ENCODE data around the gene SURF1. TPM values are rescaled to one million over a fixed set of nuclear protein-coding genes. Genes with fewer than 3 reads are reported as not detected.
"Not testable (repeated sequence)": the region's sequence is repeated elsewhere in the genome, so short reads cannot be mapped to it uniquely, and the experiment has no call there.

SURF1 gene
- total and polyA plus RNA-seq, 5 donors: 34.0 to 98.8 (median 45.5) TPM

DNA sequence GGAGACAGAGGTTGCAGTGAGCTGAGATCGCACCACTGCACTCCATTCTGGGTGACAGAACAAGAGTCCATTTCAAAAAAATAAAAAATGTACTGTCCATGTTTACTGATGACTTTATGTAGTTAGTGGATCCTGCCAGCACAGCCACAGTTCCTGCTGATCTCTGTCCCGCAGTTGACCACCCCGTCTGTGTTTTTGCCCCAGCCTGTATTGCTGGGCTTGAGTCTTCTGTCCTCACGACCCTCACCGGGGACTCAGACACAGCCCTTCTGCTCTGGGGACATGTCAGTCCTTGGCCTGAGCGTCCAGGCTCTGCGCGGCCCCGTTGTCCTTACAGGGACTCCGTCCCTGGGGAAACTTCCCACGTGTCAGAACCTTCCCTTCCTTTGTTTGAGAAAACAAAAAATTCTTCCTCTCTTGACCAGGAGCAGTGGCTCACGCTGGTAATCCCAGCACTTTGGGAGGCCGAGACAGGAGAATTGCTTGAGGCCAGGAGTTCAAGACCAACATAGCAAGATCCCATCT, 34.8 kb downstream of the SURF1 start:
- ATAC-seq (no peak), DNase-seq (no peak)
- Histone ChIP-seq H3K27ac (ENCODE audit: low read length) (no peak overlapping the region), H3K4me1 (ENCODE audit: control insufficient read depth, insufficient read depth, low read length) (no peaks in the 10 kb centered on the region), H3K27me3 (ENCODE audit: control insufficient read depth, insufficient read depth) (no peaks in the 10 kb centered on the region), H3K4me3 (ENCODE audit: low read length) (no peak overlapping the region), H3K9me3 (ENCODE audit: control insufficient read depth, low read length) (no peaks in the 10 kb centered on the region)
- 68% methylated on average over 13 of the region's 13 CpGs for WGBS
- intact Hi-C loops (cut with DNase I): loop anchor here in 1 of 4 donors (10.0 kb wide), 1 partner anchor 137 kb away; no protein-coding TSS in a partner anchor

- intact Hi-C loops (cut with DNase I): loop anchor here in 1 of 4 donors (10.0 kb wide), 1 partner anchor 136 kb away; no protein-coding TSS in a partner anchor
- no peak for DNase-seq
- ATAC-seq: no peak
Measured at GRCh38 chr9:133320421-133320881, 35.8 kb downstream of the SURF1 start.

GRCh38 chr9:133317551-133317950, 38.7 kb downstream of the SURF1 start:
- ATAC-seq; H3K9me3 ChIP-seq (ENCODE audit: control insufficient read depth, low read length); DNase-seq; intact Hi-C loops (cut with DNase I); H3K4me3 ChIP-seq (ENCODE audit: low read length); H3K4me1 ChIP-seq (ENCODE audit: control insufficient read depth, insufficient read depth, low read length); H3K27me3 ChIP-seq (ENCODE audit: control insufficient read depth, insufficient read depth); H3K27ac ChIP-seq (ENCODE audit: low read length): not testable (repeated sequence)
- 78% methylated on average over 13 of the region's 13 CpGs for WGBS

More at GRCh38 chr9:133320421-133320881, 35.8 kb downstream of the SURF1 start:
- no peak overlapping the region for H3K27ac ChIP-seq (ENCODE audit: low read length)
- 76% methylated on average over 13 of the region's 13 CpGs for WGBS
- H3K4me3 ChIP-seq (ENCODE audit: low read length): no peak overlapping the region
- H3K9me3 ChIP-seq (ENCODE audit: control insufficient read depth, low read length): no peaks in the 10 kb centered on the region
- H3K4me1 ChIP-seq (ENCODE audit: control insufficient read depth, insufficient read depth, low read length): no peaks in the 10 kb centered on the region
- H3K27me3 ChIP-seq (ENCODE audit: control insufficient read depth, insufficient read depth): no peaks in the 10 kb centered on the region

DNA sequence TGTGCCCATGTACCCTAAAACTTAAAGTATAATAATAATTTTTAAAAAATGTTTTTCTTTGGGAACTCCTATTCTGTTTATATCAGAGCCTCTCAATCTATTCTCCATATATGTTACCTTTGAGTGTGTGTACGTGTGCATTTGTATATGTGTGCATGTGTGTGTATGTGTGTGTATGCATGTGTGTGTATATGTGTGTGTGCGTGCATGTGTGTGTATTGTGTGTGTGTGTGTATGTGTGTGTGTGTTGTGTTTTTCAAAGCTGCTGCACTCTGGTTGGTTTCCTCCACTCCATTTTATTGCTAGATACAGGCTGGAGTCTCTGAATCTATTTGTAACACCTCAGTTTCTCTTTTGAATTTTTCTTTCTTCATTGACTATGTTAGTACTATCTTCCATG, 40.3 kb downstream of the SURF1 start:
- intact Hi-C loops (cut with DNase I): no loop called here
- no peak for DNase-seq

DNA sequence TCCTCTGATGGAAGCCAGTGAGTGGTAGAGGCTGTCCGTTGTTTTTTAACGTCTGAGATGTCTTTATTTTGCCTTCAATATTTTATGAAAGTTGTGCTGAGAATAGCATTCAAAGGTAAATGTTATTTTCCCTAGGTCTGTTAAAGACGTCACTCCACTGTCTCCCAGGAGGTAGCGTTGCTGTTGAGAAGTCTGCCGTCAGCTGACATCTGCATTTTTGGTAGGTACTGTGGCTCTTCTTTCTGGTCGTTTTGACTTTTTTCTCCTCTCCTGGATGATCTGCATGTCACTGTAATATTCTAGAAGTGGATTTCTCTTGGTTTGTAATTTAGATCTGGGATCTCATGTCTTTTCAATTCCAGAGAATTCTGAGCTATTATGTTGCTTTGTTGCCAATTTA, 46.7 kb downstream of the SURF1 start:
- 81% methylated on average over 6 of the region's 6 CpGs for WGBS
- no peak overlapping the region for H3K27ac ChIP-seq (ENCODE audit: low read length)
- H3K27me3 ChIP-seq (ENCODE audit: control insufficient read depth, insufficient read depth): no peaks in the 10 kb centered on the region
- ATAC-seq: no peak
- H3K4me3 ChIP-seq (ENCODE audit: low read length): no peak overlapping the region
- no peaks in the 10 kb centered on the region for H3K4me1 ChIP-seq (ENCODE audit: control insufficient read depth, insufficient read depth, low read length)
- no peak for DNase-seq
- H3K9me3 ChIP-seq (ENCODE audit: control insufficient read depth, low read length): no peaks in the 10 kb centered on the region
- intact Hi-C loops (cut with DNase I): no loop called here

More for the DNA sequence above, 40.3 kb downstream of the SURF1 start:
- no peak overlapping the region for H3K4me3 ChIP-seq (ENCODE audit: low read length)
- H3K9me3 ChIP-seq (ENCODE audit: control insufficient read depth, low read length): no peaks in the 10 kb centered on the region
- no peak overlapping the region for H3K27ac ChIP-seq (ENCODE audit: low read length)
- no peaks in the 10 kb centered on the region for H3K27me3 ChIP-seq (ENCODE audit: control insufficient read depth, insufficient read depth)
- no peak for ATAC-seq
- no peaks in the 10 kb centered on the region for H3K4me1 ChIP-seq (ENCODE audit: control insufficient read depth, insufficient read depth, low read length)
- WGBS: 75% methylated on average over 2 of the region's 2 CpGs

- intact Hi-C loops (cut with DNase I): no loop called here
- no peaks in the 10 kb centered on the region for H3K27me3 ChIP-seq (ENCODE audit: control insufficient read depth, insufficient read depth)
- no peak overlapping the region for H3K27ac ChIP-seq (ENCODE audit: low read length)
- 73% methylated on average over 16 of the region's 16 CpGs for WGBS
- H3K9me3 ChIP-seq (ENCODE audit: control insufficient read depth, low read length): no peaks in the 10 kb centered on the region
- no peak for DNase-seq
- H3K4me3 ChIP-seq (ENCODE audit: low read length): no peak overlapping the region
- no peaks in the 10 kb centered on the region for H3K4me1 ChIP-seq (ENCODE audit: control insufficient read depth, insufficient read depth, low read length)
- ATAC-seq: no peak
Measured at GRCh38 chr9:133307301-133307700, 49.0 kb downstream of the SURF1 start.

DNA sequence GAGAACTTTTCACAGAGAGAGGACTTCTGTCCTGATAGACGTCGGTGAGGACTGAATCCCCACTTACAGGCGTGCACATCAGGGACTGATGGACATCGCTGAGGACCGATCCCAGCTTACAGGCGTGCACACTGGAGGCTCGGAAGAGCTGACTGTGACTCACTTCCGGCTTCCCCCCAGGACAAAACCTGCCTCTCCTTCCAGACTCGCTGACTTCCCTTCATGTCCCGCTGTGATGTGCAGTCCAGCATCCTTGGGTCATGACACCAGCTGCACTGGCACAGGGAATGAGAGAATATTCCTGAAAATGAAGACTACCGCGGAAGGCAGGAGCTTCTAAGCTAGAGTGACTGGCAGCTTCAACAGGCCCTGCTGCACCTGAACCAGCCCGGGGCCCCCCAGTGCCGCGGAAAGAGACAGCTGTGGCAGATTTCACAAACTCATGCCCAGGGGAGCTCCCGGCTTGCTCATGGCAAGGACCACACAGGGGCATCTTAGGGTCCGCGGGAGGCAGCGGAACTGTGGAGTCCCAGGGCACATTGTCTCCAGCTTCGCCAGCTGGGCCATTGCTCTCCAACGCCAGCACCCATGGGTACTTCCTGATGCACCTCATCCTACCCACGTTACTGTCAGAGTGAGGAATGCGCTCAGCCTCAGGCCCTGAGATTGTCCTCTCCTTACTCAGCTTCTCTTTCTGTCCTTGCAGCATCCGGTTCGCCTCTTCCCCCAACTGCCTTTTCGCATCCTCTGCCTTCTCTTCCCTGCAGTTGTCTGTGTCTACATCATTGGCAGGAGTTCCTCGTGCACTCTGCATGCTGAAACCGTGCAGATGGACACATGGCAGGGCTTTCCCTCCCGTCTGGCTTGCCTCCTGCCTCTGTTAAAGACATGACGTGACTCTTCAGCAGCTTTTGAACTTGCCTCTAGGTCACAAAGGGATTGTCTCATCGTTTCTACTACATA, 49.8 kb downstream of the SURF1 start:
- DNase-seq (no peak), ATAC-seq (no peak)
- H3K9me3 ChIP-seq (ENCODE audit: control insufficient read depth, low read length): no peaks in the 10 kb centered on the region
- intact Hi-C loops (cut with DNase I): no loop called here
- WGBS: 69% methylated on average over 31 of the region's 31 CpGs
- no peak overlapping the region for H3K4me3 ChIP-seq (ENCODE audit: low read length)
- no peak overlapping the region for H3K27ac ChIP-seq (ENCODE audit: low read length)
- H3K4me1 ChIP-seq (ENCODE audit: control insufficient read depth, insufficient read depth, low read length): no peaks in the 10 kb centered on the region
- H3K27me3 ChIP-seq (ENCODE audit: control insufficient read depth, insufficient read depth): no peaks in the 10 kb centered on the region

DNA sequence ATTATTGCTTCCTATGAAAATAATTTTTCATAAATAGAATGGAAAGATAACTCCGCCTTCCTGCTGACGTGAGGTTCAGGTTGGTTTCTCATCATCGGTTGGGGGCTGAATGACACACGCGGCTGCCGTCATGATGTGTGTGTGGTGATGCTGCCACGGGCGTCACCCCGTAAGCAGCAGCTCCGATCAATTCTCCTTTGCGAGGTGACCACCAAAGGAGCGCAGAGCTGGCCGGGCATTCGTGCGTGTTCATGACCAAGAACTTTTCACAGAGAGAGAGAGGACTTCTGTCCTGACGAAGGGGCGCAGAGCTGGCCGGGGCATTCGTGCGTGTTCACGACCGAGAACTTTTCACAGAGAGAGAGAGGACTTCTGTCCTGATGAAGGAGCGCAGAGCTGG, 50.6 kb downstream of the SURF1 start:
- H3K4me1 ChIP-seq (ENCODE audit: control insufficient read depth, insufficient read depth, low read length): no peaks in the 10 kb centered on the region
- intact Hi-C loops (cut with DNase I): no loop called here
- 88% methylated on average over 23 of the region's 23 CpGs for WGBS
- no peaks in the 10 kb centered on the region for H3K27me3 ChIP-seq (ENCODE audit: control insufficient read depth, insufficient read depth)
- H3K9me3 ChIP-seq (ENCODE audit: control insufficient read depth, low read length): no peaks in the 10 kb centered on the region
- H3K4me3 ChIP-seq (ENCODE audit: low read length): no peak overlapping the region
- DNase-seq (no peak), ATAC-seq (no peak)
- no peak overlapping the region for H3K27ac ChIP-seq (ENCODE audit: low read length)

- WGBS: 86% methylated on average over 38 of the region's 38 CpGs
- intact Hi-C loops (cut with DNase I): no loop called here
- no peaks in the 10 kb centered on the region for H3K27me3 ChIP-seq (ENCODE audit: control insufficient read depth, insufficient read depth)
- no peak for DNase-seq
- H3K4me3 ChIP-seq (ENCODE audit: low read length): no peak overlapping the region
- H3K9me3 ChIP-seq (ENCODE audit: control insufficient read depth, low read length): no peaks in the 10 kb centered on the region
- ATAC-seq: peak in 1 of 2 donors; percentile 29
- H3K4me1 ChIP-seq (ENCODE audit: control insufficient read depth, insufficient read depth, low read length): no peaks in the 10 kb centered on the region
- no peak overlapping the region for H3K27ac ChIP-seq (ENCODE audit: low read length)
Measured at GRCh38 chr9:133304477-133305377, 51.6 kb downstream of the SURF1 start.

DNA sequence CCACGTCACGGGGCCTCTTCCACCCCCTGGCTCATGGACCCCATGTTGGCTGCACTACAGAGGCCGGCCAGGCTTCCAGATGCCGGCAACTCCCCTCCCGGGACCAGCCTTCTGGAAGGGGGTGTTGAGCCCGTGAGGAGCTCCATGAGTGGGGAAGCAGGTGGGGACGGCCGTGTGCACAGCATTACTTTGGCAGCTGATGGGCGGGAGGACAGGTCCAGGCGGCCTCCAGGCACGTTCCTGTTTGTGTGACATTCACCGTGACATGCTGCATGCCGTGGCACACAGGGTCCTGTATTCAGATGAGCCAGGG, 52.2 kb downstream of the SURF1 start:
- H3K27ac ChIP-seq (ENCODE audit: low read length): no peak overlapping the region
- 70% methylated on average over 13 of the region's 13 CpGs for whole genome bisulfite sequencing
- no peaks in the 10 kb centered on the region for H3K9me3 ChIP-seq (ENCODE audit: control insufficient read depth, low read length)
- H3K27me3 ChIP-seq (ENCODE audit: control insufficient read depth, insufficient read depth): no peaks in the 10 kb centered on the region
- intact Hi-C loops (cut with DNase I): no loop called here
- ATAC-seq (no peak), DNase-seq (no peak)
- H3K4me3 ChIP-seq (ENCODE audit: low read length): no peak overlapping the region
- no peaks in the 10 kb centered on the region for H3K4me1 ChIP-seq (ENCODE audit: control insufficient read depth, insufficient read depth, low read length)
